Effector CD8-positive, alpha-beta T cell (primary cell): ENCODE data around the gene PRKCZ.
A peak's percentile ranks its signal among the peaks of the same experiment; 100 is the strongest.

Experiments used
- DNase-seq: peaks from one replicate; lab custom pipeline; 2025; lab: John Stamatoyannopoulos, UW

Gene PRKCZ

DNA sequence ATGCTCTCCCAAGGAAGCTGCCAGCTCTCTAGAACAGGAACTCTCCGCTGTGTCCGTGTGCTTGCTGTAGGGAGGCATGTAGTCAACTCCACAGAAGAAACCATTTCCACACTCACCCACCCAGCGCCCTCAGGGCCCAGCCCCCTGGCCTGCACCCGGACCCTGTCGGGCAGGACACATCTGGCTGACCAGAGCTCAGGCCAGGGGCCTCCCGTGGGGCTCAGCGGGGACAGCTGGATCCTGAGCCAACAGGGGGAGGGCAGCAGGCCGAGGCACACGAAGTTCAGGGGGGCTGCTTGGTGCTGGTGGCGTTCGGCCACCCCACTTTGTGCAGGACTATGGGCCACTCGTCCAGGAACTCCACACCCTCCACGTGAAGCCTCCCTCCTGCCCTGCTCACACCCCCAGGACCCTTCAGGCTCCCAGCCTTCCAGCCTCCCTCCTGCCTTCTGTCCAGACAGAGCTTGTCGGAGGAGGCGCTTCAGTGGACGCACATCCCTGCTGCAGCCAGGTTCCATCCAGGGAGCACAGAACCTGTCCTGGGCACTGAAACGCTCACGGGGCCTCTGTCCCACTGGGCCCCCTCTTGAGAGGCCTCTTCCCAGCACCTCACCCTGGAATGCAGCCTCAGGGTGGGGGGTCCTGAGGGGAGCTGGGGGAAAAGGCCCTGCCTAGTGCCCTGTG, 159.3 kb downstream of the PRKCZ start:
- DNase-seq: no peak

DNA sequence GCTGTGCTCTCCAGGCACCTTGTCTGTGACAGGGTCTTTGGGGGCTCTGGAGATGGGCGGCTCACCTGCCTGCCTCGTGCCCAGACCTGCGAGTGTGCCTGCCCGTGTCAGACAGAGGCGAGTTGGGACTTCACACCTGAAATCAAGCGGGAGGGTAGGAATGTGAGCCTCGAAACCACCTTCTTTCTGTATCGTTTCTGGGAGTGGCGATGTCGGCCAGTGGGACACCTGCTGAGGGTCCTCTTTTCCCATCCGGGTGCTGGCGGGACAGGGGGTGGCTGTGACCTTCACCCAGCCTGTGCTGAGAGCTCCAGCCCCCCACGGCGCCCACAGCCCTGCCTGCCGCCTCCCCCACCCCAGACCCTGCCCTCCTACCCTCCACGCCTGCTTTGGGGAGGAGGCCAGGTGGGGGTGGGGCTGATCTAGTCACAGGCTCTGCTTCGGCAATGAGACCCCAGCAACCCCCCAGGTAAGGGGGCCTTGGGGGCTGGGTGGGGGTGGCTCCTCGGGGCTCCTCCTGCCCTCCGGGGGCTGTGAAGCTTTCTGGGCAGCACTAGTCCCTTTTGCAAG, 160.0 kb downstream of the PRKCZ start:
- no peak for DNase-seq

DNA sequence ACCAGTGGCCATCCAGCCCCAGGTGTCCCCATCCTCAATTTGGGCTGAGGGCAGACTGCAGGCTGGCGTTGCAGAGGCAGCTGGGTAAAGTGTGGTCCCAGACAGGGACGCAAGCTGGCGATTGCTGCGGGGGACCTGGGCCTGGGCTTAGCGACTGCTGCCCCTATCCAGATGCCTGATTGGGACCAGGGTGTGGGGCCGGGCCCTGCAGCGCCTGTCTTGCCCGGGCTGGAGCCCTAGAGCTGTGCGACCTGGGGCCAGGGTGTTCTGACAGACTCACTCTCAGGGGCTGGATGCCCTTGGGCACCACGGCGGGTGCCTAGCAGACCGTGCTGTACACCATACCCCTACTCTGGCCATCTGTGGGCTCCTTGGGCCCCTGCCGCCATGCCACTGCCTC, 160.6 kb downstream of the PRKCZ start:
- DNase-seq: no peak

DNA sequence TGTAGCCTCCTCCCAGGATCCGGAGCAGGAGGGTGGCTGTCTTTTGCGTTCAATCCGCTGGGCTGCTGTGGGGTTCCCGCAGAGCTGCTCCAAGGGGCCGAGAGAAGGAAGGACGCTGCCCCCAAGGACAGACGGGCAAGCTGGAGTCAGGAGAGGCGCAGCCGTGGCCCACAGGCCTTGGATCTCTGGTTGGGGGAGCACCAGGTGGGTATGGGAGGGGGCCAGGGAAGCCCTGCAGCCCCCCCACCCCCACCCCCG, 162.0 kb downstream of the PRKCZ start:
- DNase-seq: no peak

DNA sequence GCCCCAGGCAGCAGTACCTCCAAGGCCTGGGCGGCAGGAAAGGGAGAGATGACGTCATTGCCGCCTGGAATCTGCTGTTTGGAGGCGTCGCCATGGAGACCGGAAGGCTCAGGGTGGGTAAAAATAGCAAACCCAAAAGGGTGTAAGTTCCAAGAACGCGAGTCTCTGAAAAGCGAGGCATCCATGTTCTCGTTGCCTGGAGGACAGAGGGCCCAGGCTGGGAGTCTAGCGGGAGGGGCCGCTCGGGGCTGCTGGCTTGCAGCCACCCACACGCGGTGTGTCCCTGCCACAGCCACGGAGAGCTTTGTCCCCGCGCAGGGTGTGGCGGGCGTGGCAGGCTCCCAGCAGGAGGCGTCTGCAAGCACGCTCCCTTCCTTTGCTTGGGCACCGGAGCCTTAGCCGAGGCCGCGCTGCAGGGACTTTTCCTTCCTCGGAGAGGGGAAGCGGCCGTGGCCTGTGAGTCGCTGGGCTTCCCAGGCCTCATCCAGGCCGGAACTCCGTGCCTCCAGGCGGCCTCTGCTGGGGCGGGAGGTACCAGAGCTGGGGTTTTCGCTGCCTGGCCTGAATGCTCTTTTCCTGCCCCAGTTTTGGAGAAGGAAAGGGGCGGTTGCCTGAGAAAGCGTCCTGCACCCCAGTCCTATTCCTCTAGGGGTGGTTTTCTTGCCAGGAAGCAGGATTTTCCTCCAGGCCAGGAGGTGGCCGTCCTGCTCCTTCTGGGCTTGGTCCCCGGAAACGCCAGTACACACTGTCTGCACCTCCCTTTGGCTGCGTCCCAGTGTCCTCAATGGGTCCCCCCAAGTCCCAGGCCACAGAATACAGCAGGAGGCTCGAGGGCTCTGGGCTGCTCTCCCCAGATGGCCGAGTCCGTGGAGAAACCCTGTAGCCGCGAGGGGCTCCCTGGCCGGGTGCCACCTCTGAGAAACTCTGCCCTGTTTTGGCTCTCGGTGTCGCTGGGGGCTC, 162.6 kb downstream of the PRKCZ start:
- peak; percentile 53 for DNase-seq

DNA sequence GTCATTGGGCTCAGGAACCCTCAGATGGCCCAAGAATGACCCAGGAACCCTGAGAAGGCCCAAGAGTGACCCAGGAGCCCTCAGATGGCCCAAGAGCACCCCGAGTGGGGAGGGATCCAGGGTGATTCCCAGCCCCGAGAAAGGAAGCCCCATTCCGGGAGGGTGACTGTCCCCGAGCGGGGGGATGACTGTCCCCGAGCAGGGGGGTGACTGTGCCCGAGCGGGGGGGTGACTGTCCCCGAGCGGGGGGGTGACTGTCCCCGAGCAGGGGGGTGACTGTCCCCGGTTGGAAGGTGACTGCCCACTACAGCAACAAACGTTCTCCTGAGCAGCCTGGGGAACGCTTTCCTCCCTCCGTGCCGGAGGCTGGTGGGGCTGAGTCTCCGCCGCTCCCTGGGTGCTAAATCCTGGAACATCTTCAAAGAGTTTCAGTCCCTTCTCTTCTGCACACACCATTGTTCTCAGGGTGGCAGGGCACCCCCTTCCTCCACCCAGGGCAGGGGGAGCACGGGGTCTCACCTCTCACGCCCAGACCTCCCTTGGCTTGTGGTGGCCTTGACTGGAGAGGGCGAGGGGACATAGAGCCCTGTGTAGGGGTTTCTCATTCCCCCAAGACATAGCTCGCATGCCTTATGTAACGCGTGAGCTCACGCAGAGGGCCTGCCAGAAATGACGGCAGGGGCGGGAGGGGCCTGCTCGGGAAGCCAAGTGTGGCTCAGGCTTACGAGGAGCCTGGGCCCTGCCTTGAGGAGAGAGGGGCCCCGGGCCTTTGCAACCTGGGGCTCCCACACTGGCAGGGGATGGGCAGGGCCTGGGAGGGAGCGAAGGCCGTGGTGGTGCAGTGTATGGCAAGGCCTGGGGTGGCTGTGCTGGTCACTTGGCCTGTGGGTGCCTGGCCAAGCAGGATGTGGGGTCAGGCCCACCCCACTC, 163.6 kb downstream of the PRKCZ start:
- no peak for DNase-seq

DNA sequence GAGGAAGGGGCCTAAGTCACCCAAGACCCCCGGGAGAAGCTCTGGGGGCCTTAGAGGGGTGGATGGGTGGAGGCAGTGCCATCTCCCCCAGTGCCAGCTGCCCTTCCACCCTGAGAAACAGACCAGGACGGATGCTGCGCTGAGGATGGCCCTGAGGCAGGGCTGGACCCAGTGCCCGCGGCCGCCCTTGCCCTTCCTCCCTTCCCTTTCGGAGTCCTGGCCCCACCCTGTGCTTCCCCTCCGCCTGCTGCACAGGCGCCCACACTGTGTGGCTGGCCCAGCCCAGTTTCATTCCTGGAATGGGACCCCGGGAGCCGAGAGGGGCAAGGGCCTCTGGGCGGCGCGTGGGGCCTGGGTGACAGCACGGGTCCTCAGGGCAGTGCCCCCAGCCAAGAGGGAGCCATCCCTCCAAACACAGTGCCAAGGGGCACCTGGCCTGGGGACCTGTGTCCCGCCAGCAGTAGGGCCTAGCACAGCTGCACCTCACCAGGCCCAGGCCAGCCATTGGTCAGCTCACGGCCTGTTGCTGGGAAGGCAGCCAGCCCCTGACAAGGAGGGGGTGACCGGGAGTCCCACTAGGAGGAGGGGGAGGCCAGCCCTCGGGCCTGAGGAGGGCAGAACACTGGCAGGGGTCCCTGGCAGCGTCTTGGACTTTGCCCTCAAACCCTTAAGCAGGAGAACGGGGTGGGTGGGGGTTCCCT, 164.5 kb downstream of the PRKCZ start:
- DNase-seq: no peak

DNA sequence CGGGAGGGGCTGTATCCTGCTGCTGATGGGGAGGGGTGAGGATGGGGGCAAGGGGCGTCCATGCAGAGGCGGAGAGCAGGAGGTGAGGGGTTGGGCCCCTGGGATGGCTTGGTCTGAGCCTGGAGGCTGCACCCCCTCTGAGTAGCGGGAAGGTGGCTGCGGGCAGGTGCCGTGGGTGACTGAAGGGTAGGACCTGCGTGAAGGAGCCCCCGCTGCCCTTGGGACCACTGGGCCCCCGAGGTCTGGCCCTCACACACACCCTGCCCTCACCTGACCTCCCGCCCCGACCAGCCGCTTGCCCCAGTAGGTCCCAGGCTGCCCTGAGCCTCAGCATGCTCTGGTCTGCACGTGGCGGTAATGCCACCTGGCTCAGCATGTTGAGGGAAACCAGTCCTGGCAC, 165.1 kb downstream of the PRKCZ start:
- DNase-seq: no peak

DNA sequence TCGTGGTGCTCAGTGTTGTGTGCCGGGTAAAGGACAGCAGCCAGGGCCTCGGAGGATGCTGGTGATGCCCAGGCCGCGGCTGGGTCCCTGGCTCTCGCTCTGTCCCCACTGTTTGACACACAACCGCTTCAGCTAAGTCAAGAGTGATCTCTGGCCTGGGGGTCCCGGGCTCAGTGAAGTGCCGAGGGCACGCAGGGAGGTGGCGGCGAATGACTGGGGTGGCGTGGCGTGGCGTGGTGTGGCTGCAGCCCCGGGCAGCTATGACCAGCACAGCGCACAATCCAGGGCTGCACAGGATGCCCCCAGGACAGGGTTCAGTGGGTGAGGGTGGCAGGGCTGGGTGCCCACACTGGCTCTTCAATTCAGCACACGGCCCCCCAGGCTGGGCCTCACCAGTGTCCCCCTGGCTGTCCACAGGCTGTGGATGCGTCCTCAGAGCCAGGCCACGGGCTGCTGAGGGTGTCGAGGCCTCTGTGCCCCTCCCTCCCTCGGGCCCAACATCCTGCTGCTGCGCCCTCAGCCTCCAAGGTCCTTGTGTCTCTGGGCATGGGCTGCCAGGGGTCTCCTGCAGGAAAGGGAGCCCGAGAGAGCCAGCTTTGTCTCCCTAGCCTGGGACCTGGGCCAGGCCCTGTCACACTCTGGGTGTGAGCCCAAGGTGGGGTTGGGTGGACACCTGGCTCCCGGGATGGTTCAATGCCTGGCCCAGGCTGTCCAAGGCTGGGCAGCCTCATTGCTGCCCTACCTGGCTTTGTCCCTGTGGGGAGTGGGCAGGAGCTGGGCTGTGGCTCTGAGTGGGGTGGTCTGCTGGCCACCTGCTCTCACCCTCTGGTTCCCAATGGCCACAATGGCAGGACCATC, 165.9 kb downstream of the PRKCZ start:
- no peak for DNase-seq

DNA sequence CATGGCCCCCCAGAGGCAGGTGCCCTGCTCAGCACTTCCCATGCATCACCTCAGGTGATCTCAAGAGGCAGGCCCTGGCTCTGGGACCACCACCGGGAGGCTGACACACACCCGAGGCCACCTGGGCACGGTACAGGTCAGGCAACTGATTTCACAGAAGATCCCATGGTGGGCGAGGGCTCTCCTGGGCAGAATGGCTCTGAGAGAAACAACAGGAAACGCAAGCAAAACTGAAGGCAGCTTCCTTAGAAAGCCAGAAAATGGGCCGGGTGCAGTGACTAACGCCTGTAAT, 166.5 kb downstream of the PRKCZ start:
- no peak for DNase-seq

DNA sequence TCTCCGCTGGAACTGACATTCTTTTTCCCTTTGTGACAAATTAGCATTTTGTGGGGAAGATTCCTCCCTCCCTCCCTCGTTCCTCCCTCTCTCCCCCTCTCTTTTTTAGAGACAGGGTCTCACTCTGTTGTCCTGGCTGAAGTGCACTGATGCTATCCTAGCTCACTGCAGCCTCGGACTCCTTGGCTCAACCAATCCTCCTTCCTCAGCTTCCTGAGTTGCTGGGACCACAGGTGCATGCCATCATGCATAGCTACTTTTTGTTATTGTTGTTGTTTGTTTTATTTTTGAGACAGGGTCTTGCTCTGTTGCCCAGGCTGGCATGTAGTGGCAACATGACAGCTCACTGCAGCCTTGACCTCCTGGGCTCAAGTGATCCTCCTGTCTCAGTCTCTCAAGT, 171.1 kb downstream of the PRKCZ start:
- no peak for DNase-seq

DNA sequence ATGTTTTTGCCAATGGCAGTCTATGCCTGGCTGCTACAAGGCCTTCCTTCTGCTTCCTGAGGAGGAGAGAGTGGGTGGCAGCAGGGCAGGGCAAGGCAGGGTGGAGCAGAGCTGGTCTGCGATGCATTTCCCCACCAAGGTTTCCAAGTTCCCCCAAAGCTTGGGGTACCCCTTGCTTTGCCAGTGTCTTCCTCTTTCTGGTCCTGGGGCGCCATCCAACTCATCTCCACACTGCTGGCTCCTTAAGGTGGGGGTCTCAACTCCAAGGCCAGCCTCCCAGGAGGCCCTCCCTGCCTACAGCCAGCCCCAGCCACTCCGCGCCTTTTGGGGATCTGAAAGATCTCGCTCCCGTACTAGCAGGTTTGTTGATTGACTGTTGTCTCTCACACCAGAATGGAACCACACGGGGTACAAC, 174.0 kb downstream of the PRKCZ start:
- DNase-seq: no peak

DNA sequence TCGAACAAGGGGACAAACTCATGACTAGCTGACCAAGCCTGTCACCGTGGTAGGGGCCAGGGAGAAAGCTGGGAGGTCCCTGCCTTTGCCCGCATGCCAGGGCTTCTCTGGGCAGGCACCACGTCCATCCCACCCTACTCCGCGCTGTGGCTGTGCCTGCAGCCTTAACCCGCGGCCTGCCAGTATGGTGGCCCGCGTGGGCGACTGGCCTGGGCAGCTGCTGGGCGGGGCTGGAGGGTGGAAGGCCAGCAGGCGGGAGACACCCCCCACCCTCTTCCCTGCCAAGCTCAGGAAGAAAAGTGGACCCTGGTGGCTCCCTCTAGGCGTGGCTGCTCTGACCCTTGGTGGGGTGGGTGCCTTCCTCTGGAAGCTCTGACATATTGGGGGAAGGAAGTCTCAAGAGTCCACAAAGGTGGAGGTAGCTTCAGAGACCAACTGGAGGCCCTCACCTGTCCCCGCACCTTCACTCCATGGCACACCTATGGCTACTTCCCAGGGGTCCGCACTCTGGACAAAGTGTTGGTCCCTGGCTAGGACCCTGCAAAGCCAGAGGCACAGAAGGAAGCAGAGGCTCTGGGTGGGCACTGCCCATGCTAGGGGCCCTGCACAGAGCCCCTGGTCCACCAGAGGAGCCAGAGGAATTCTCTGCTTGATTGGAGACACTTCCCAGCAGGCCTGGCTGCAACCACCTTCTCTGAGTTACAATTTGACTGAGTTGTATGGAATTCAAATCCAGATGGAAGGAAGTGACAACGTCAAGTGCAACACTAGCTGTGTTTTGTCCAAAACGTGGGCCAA, 174.6 kb downstream of the PRKCZ start:
- DNase-seq: no peak

DNA sequence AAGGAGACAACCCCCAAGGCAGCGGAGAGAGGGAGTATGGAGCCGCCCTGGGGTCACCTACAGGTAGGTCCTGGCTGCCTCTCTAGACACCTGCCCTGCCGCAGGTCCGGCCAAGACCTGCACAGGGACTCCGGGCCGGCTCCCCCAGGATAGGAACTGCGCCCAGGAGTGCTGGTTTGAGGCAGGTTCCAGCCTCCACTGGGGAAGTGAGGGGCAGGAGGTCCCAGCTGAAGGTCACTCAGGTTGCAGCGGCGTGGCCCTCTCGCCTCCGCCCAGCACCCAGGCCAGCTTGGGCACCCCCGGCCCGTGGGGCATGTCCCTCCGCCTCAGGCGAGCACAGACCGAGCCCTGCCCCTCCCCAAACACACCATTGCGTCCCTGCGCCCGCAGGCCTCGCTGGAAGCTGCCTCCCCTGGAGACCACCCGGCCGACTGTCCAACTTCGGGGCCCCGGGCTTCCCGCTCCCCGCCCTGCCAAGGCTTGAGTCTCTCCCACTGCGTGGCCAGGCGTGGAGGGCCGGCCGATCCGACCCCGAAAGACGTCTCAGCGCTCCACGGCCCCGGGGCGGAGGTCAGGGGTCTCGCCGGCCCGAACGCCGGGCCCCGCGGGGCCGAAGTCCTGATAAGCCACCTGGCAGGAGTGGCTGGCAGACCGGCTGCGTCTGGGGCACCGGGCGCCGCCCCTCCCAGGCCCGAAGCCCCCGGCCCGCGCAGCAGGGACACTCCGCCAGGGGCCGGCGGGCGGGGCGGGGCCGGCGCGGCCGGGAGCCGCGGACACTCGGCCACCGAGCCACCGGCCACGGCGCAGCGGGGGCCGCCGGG, 176.5 kb downstream of the PRKCZ start:
- DNase-seq: no peak

DNA sequence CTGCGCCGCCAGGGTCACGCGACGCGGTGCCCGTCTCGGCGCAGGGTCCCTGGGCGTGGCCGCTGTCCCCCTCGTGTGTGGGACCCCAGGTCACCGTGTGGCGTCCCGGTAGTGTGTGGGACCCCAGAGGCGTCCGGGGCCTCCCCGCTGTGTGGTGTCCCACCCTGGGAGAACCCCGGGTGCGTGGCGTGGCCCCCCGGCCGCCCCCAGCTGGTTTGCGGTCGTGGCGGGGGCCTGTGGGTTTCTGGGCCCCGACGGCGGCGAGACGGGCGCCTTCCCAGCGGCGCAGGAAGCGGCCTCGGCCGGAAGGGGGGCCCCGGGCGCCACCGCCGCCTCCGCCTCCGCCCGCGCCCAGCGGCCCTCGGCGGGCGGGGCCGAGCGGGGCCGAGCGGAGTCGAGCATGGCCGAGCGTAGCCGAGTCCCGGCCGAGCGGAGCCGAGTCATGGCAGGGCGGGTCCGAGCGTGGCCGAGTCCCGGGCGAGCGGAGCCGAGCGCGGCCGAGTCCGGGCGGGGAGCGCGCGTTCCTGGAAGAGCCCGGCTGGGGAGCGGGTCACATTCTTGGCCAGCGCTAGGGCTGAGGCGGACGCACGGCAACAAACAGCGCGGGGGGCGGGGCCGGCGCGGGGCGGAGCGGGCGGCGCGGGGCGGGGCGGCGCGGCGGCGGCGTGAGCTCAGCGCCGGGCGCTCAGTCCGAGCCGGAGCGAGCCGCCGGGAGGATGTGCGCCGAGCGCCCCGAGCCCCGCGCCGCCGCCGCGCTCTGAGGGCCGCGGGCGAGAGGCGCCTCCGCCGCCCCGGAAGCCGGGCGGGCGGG, 177.3 kb downstream of the PRKCZ start:
- peak; percentile 84 for DNase-seq

DNA sequence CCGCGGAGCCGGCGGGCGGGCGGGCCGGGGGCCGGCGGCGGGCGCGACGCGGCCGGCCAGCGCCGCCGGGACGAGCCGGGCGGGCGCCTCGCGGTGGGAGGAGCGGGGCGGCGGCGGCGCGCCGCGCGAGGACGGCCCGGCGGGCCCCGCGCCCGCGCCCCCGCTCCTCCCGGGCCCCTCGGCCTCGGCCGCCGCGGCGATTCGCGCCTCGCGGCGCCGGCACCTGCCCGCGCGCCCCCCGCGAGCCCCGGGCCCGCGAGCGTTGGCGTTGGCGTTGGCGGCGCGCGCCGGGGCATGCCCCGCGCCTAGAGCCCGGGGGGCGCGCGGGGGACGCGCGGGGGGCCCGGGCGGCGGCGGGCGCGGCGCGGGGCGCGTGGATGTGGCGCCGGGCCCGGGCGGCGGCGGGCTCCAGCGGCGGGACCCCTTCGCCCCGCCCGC, 178.0 kb downstream of the PRKCZ start, which contains the start of gene SKI:
Gene SKI, plus strand, starts transcription at position 163 of the 438 bp plus-strand sequence. CDS start 448 bp downstream, outside the sequence.
- DNase-seq: no peak

DNA sequence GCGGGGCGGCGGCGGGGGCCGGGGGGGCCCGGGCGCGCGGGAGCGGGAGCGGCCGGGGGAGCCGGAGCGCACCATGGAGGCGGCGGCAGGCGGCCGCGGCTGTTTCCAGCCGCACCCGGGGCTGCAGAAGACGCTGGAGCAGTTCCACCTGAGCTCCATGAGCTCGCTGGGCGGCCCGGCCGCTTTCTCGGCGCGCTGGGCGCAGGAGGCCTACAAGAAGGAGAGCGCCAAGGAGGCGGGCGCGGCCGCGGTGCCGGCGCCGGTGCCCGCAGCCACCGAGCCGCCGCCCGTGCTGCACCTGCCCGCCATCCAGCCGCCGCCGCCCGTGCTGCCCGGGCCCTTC, 178.5 kb downstream of the PRKCZ start:
- DNase-seq: no peak
